ENCODE results near the gene NDUFB8.

The NDUFB8 gene

DNA sequence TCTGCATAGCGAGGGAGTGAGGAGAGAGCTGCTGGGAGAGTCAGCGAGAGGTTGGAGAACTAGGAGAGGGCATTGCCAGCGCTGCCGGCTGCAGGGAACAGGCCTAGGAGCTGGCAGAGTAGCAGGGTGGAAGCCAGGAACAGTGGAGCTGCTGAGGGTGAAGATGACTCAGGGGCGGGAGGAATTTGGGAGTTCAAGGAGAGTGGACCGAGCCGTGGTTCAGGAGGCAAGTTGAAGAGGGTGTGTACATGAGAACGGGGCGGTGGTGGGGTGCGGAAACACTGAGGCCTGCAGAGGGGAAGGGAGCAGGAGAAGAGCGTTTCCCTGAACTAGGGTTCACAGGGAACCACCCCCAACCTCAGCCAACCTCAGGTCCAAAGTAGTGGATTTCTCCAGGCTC lies 37.6 kb upstream of the NDUFB8 start (continued):
- no peak for TF ChIP-seq GLI2 (tag by site-specific recombination; IDR thresholded peaks at IDR 0.05; ENCODE audit: borderline replicate concordance, low read depth)

DNA sequence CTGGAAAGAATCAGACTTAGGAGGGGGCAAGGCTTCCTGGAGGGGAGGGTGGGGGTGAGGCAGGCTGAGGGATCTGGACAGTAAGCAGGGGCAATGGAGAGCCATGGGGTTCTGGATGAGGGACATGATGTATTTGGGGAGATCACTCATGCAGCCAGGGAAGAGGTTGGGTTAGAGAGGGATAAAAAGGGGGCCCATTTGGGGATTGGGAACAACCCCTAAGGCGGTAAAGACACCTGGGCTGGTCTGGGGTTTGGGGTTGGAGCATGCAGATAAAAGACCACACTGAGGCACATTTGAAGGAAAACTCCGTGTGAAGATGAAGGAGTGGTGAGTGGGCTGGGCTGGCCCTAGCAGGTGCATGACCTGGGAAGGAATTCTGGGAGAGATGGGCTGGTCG lies 36.9 kb upstream of the NDUFB8 start:
- Histone ChIP-seq H3K4me1 (ENCODE audit: control insufficient read depth, insufficient read depth, low read length) (no peaks in the 10 kb centered on the region), H3K9me3 (ENCODE audit: control insufficient read depth, insufficient read depth, low read depth, low read length) (no peaks in the 10 kb centered on the region), H3K27ac (ENCODE audit: extremely low read depth, low read depth, low read length) (no peak overlapping the region), H3K4me3 (ENCODE audit: low read depth, low read length) (no peak overlapping the region), H3K36me3 (ENCODE audit: control insufficient read depth in 2 of 2, insufficient read depth in 1 of 2, low read length in 2 of 2) (no peaks in the 10 kb centered on the region)
- ChIA-PET CTCF (interaction anchor here (0.6 to 1.3 kb wide), 5 partner anchors 10 to 312 kb away, joined by 3 to 8 read pairs (median 3); no protein-coding TSS in a partner anchor), POLR2A (interaction anchor here (0.6 to 0.7 kb wide), 3 partner anchors 31 to 572 kb away, joined by 3 to 5 read pairs (median 4); partner anchors contain the start of gene HIF1AN)
- TF ChIP-seq ZNF658 (tag by site-specific recombination; IDR thresholded peaks at IDR 0.05) = no peak
- TF ChIP-seq ZFP69B (tag by site-specific recombination; IDR thresholded peaks at IDR 0.05) = no peak
- TF ChIP-seq ZIC2 (tag by site-specific recombination; IDR thresholded peaks at IDR 0.05) = no peak
- TF ChIP-seq, protein P1, sequence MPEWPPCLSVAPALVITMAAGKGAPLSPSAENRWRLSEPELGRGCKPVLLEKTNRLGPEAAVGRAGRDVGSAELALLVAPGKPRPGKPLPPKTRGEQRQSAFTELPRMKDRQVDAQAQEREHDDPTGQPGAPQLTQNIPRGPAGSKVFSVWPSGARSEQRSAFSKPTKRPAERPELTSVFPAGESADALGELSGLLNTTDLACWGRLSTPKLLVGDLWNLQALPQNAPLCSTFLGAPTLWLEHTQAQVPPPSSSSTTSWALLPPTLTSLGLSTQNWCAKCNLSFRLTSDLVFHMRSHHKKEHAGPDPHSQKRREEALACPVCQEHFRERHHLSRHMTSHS (tag by site-specific recombination; IDR thresholded peaks at IDR 0.05) = no peak
- TF ChIP-seq ZNF202 (tag by site-specific recombination; IDR thresholded peaks at IDR 0.05; ENCODE audit: borderline replicate concordance) = no peak
- TF ChIP-seq ZNF560 (tag by site-specific recombination; IDR thresholded peaks at IDR 0.05; ENCODE audit: borderline replicate concordance) = no peak
- TF ChIP-seq ZNF664 (tag by site-specific recombination; IDR thresholded peaks at IDR 0.05) = no peak
- TF ChIP-seq SETDB1 (IDR thresholded peaks at IDR 0.05; ENCODE audit: insufficient read length, low read length) = no peak
- TF ChIP-seq SCRT2 (tag by site-specific recombination; IDR thresholded peaks at IDR 0.05) = no peak
- TF ChIP-seq, protein P2, sequence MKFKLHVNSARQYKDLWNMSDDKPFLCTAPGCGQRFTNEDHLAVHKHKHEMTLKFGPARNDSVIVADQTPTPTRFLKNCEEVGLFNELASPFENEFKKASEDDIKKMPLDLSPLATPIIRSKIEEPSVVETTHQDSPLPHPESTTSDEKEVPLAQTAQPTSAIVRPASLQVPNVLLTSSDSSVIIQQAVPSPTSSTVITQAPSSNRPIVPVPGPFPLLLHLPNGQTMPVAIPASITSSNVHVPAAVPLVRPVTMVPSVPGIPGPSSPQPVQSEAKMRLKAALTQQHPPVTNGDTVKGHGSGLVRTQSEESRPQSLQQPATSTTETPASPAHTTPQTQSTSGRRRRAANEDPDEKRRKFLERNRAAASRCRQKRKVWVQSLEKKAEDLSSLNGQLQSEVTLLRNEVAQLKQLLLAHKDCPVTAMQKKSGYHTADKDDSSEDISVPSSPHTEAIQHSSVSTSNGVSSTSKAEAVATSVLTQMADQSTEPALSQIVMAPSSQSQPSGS (tag by site-specific recombination; IDR thresholded peaks at IDR 0.05; ENCODE audit: low read depth) = no peak
- no peak for TF ChIP-seq KLF9 (tag by site-specific recombination; IDR thresholded peaks at IDR 0.05; ENCODE audit: low read depth)
- no peak for TF ChIP-seq OVOL3 (tag by site-specific recombination; IDR thresholded peaks at IDR 0.05)
- no peak for TF ChIP-seq ZNF24 (tag by site-specific recombination; IDR thresholded peaks at IDR 0.05)
- TF ChIP-seq, protein P3, sequence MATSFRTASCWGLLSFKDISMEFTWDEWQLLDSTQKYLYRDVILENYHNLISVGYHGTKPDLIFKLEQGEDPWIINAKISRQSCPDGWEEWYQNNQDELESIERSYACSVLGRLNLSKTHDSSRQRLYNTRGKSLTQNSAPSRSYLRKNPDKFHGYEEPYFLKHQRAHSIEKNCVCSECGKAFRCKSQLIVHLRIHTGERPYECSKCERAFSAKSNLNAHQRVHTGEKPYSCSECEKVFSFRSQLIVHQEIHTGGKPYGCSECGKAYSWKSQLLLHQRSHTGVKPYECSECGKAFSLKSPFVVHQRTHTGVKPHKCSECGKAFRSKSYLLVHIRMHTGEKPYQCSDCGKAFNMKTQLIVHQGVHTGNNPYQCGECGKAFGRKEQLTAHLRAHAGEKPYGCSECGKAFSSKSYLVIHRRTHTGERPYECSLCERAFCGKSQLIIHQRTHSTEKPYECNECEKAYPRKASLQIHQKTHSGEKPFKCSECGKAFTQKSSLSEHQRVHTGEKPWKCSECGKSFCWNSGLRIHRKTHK (tag by site-specific recombination; IDR thresholded peaks at IDR 0.05) = no peak
- no peak for TF ChIP-seq ZSCAN30 (tag by site-specific recombination; IDR thresholded peaks at IDR 0.05)
- TF ChIP-seq ZNF114 (tag by site-specific recombination; IDR thresholded peaks at IDR 0.05) = no peak
- TF ChIP-seq, protein P4, sequence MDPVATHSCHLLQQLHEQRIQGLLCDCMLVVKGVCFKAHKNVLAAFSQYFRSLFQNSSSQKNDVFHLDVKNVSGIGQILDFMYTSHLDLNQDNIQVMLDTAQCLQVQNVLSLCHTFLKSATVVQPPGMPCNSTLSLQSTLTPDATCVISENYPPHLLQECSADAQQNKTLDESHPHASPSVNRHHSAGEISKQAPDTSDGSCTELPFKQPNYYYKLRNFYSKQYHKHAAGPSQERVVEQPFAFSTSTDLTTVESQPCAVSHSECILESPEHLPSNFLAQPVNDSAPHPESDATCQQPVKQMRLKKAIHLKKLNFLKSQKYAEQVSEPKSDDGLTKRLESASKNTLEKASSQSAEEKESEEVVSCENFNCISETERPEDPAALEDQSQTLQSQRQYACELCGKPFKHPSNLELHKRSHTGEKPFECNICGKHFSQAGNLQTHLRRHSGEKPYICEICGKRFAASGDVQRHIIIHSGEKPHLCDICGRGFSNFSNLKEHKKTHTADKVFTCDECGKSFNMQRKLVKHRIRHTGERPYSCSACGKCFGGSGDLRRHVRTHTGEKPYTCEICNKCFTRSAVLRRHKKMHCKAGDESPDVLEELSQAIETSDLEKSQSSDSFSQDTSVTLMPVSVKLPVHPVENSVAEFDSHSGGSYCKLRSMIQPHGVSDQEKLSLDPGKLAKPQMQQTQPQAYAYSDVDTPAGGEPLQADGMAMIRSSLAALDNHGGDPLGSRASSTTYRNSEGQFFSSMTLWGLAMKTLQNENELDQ (tag by site-specific recombination; IDR thresholded peaks at IDR 0.05; ENCODE audit: low read depth) = no peak
- TF ChIP-seq, protein P5, sequence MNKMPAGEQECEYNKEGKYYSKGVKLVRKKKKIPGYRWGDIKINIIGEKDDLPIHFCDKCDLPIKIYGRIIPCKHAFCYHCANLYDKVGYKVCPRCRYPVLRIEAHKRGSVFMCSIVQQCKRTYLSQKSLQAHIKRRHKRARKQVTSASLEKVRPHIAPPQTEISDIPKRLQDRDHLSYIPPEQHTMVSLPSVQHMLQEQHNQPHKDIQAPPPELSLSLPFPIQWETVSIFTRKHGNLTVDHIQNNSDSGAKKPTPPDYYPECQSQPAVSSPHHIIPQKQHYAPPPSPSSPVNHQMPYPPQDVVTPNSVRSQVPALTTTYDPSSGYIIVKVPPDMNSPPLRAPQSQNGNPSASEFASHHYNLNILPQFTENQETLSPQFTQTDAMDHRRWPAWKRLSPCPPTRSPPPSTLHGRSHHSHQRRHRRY (tag by site-specific recombination; IDR thresholded peaks at IDR 0.05) = no peak
- TF ChIP-seq, protein P6, sequence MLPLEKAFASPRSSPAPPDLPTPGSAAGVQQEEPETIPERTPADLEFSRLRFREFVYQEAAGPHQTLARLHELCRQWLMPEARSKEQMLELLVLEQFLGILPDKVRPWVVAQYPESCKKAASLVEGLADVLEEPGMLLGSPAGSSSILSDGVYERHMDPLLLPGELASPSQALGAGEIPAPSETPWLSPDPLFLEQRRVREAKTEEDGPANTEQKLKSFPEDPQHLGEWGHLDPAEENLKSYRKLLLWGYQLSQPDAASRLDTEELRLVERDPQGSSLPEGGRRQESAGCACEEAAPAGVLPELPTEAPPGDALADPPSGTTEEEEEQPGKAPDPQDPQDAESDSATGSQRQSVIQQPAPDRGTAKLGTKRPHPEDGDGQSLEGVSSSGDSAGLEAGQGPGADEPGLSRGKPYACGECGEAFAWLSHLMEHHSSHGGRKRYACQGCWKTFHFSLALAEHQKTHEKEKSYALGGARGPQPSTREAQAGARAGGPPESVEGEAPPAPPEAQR (tag by site-specific recombination; IDR thresholded peaks at IDR 0.05) = no peak
